C4-2B (cell line): Measurements from ENCODE around the gene SPRED3.

ENCODE experiments used
- CTCF ChIP-seq: fragments of 450-650 bp; conservative IDR thresholded peaks from 2 replicates; pipeline ENCODE4 v1.5.1; 2017; ENCODE audit warnings: mild to moderate bottlenecking
- ZFX ChIP-seq: fragments of 450-650 bp; IDR thresholded peaks from 2 replicates; pipeline ENCODE4 v1.6.1; 2017

- TF ChIP-seq CTCF (no peak), ZFX (no peak)
Measured at GRCh38 chr19:38385057-38385803, 3.3 kb upstream of the SPRED3 start.
